RWPE1 (cell line): ENCODE results near the gene AFG3L2.

Experiments used
- CTCF ChIA-PET: fragments of 350-600 bp; sonication (Branson Sonifier 250); formaldehyde crosslinking; extraction: SDS; loops from one replicate; lab custom pipeline; 2021; lab: Yijun Ruan, JAX
- POLR2A ChIA-PET: fragments of 400-600 bp; formaldehyde crosslinking; extraction: SDS; loops from one replicate; lab custom pipeline; 2020; ENCODE audit warnings: antibody characterized with exemption; ENCODE audit not compliant: low non-redundant PET; lab: Yijun Ruan, JAX
- DNase-seq: peaks from one replicate; pipeline ENCODE4 v3.0.0; 2012; ENCODE audit warnings: low spot score
- H3K27ac ChIP-seq: fragments of 450-650 bp; 2 replicates; pipeline ENCODE4 v1.5.1; 2017
- CTCF ChIP-seq: fragments of 450-650 bp; conservative IDR thresholded peaks from 2 replicates; pipeline ENCODE4 v1.5.1; 2017; ENCODE audit warnings: low read depth, mild to moderate bottlenecking

Gene AFG3L2

GRCh38 chr18:12352188-12352587 is 24.8 kb downstream of the AFG3L2 start:
- POLR2A ChIA-PET, result no interaction called here
- CTCF ChIA-PET, result interaction anchor here (0.7 kb wide), 1 partner anchor 42 kb away, joined by 3 read pairs; no protein-coding TSS in a partner anchor
- DNase-seq, result no peak
- no peak overlapping the region for H3K27ac ChIP-seq
- TF ChIP-seq CTCF, result no peak

- ChIA-PET CTCF (no interaction called here), POLR2A (no interaction called here)
- H3K27ac ChIP-seq, result peak overlapping the region; percentile 13; the same call in 1 of the 2 replicates
- TF ChIP-seq CTCF, result no peak
- no peak for DNase-seq
Measured at GRCh38 chr18:12347895-12348294, 29.1 kb downstream of the AFG3L2 start.

GRCh38 chr18:12346240-12346565 is 30.8 kb downstream of the AFG3L2 start:
- no peak for DNase-seq
- H3K27ac ChIP-seq, result peak overlapping the region; percentile 33
- TF ChIP-seq CTCF, result no peak
- POLR2A ChIA-PET, result no interaction called here
- CTCF ChIA-PET, result interaction anchor here (0.7 kb wide), 1 partner anchor 8 kb away, joined by 3 read pairs; no protein-coding TSS in a partner anchor

- TF ChIP-seq CTCF, result no peak
Measured at GRCh38 chr18:12345491-12346239, 31.4 kb downstream of the AFG3L2 start.

GRCh38 chr18:12342661-12343060 is 34.4 kb downstream of the AFG3L2 start:
- H3K27ac ChIP-seq, result no peak overlapping the region
- CTCF ChIA-PET, result no interaction called here
- POLR2A ChIA-PET, result no interaction called here
- TF ChIP-seq CTCF, result no peak
- no peak for DNase-seq

More at GRCh38 chr18:12345491-12346239, 31.4 kb downstream of the AFG3L2 start:
- no peak for DNase-seq
- peak overlapping the region; percentile 33 for H3K27ac ChIP-seq
- ChIA-PET POLR2A (no interaction called here), CTCF (interaction anchor here (0.8 kb wide), 1 partner anchor 24 kb away, joined by 5 read pairs; no protein-coding TSS in a partner anchor)

GRCh38 chr18:12340945-12341660 is 35.9 kb downstream of the AFG3L2 start:
- ChIA-PET CTCF (no interaction called here), POLR2A (no interaction called here)
- no peak overlapping the region for H3K27ac ChIP-seq
- no peak for DNase-seq
- TF ChIP-seq CTCF, result no peak
